C4-2B (cell line): ENCODE data around the gene CEP89.

Source experiments
- ZFX ChIP-seq: fragments of 450-650 bp; IDR thresholded peaks from 2 replicates; pipeline ENCODE4 v1.6.1; 2017
- TF ChIP-seq, protein P1 (sequence below): fragments of 450-650 bp; conservative IDR thresholded peaks from 2 replicates; pipeline ENCODE4 v1.5.1; 2017; ENCODE audit warnings: mild to moderate bottlenecking

DNA sequence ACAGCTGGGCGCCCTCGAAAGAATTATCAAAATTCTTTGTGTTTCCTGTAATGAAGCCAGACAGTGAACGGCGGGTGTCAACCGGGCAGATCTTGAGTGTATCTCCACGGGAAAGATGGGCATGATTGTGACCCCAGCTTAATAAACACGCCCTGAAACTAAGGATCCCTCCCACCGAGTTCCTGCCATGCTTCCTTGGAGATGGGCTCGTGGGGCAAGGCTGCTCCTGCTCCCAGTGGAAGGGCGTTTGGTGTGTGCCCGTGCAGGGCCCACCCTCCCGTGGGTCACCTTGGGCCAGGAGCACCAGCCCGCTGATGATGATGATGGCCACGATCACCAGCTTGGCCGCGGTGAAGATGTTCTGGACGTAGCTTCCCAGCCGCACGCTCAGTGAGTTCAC is 109.6 kb downstream of the CEP89 start:
- TF ChIP-seq, protein P1, sequence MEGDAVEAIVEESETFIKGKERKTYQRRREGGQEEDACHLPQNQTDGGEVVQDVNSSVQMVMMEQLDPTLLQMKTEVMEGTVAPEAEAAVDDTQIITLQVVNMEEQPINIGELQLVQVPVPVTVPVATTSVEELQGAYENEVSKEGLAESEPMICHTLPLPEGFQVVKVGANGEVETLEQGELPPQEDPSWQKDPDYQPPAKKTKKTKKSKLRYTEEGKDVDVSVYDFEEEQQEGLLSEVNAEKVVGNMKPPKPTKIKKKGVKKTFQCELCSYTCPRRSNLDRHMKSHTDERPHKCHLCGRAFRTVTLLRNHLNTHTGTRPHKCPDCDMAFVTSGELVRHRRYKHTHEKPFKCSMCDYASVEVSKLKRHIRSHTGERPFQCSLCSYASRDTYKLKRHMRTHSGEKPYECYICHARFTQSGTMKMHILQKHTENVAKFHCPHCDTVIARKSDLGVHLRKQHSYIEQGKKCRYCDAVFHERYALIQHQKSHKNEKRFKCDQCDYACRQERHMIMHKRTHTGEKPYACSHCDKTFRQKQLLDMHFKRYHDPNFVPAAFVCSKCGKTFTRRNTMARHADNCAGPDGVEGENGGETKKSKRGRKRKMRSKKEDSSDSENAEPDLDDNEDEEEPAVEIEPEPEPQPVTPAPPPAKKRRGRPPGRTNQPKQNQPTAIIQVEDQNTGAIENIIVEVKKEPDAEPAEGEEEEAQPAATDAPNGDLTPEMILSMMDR: no peak
- no peak for TF ChIP-seq ZFX
